HG02970 (cell line): Measurements from ENCODE around the gene CRNN.

Source experiments
- ATAC-seq: cut with Tn5 transposase; IDR thresholded peaks from one replicate; pipeline ENCODE4 v1.9.1; 2021; ENCODE audit warnings: mild to moderate bottlenecking, moderate library complexity, moderate number of reproducible peaks; ENCODE audit not compliant: unreplicated experiment, low FRiP score

Gene CRNN

DNA sequence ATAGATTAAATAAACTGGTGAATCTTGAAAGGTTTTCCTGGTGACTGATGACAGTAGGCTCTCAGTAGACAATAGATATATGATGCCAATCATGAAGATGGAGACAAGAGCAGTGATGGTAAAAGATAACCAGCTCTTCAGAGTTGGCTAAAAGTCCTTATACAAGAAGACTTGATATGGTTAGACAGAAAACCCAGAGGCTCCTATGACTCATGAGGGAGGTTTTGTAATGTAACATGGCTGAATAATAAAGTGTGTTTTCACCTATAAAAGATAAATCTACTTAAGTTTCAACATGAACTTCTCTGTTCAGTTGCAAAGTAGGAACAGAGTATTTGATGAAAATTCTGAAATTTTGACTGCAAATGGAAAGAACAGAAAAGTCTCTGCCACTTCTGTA, 12.7 kb upstream of the CRNN start:
- ATAC-seq: no peak

DNA sequence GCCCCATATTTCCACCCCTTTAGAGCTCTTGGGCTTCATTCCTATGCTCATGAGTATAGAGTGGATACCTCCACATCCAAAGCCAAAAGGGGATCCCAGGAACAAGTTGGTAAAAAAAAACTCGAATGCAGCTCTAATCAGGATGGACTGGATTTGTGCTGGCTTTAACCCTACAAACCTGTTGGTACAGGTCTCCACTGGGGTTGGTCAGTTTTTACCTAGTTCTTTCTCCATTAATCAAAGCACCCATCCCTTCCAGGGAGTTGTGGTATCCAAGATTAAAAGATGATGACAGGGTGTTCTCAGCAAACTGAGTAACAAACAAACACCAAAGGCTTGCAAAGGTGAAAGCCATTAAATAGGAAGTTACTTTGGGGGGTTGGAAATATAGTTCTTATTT, 5.9 kb upstream of the CRNN start:
- ATAC-seq: no peak

DNA sequence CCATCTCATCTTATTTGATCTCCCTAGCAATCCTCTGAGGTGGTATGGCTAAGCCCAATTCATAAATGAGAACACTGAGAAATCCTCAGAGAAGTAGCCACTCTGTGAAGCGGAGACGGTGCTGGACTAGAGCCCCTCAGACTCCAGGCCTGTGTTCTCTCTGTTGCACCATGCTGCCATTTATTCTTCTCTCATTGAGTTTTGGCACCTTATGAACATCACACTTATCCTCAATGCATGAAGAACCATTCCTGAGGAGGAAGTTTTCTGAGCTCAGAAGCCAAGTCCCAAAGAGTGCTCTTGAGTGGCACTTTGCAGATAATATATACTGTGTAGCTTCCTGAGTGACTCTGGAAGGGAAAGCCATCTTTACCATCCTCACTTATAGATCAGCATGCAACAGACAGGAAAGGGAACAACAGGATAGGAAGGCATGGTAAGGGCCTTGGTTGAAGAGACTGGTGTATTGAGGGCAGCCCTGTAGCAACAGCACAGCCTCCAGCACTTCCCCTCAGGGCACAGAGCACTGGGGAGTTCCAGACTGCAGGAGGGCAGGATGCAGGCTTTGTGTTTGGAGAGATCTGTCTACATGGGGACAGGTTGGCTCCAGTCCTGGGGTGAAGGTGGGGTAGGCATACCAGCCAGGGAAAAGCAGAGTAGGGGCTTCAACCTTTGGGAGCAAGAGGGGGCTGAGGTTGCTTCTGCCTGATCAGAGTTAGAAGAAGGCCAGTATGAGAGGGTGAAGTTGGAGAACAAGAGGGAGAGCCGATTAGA, 1.6 kb upstream of the CRNN start:
- ATAC-seq: no peak

DNA sequence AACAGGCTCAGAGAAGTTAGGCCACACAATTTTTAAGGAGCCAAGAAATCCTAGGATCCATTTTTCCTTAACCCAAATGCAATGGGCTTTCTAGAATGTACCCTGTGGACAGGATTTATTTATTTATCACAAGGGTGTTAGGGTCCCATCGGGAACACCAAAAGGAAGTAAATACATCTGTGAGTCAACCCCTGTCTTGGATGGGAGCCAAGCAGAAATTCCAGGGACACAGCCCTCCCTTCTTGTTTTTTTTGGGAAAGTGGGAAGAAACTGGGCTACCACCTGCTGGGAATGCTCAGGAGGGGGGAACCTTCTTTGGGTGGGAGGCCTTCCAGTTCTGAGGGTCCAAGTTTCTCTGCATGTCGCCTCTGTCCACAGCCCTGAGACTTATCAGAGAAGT, 1.3 kb downstream of the CRNN start:
- ATAC-seq: no peak

DNA sequence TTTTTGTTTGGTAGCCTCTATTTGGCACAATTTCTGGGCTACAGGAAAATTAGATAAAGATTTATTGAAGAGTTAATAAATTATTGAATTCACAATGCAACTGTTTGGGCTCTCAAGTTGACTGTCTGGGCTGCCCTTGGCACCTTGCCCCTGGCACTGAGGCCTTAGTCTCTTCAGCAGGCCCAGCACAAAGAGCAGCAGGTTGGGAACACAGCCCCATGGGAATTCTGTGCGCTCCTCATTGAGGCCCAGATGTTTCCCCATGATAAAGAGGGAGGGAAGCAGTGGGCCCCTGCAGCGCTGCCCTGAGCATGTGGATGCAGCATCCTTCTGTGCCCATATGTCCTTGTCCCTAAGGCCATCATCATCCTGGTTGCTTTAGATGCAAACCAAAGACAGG, 2.9 kb downstream of the CRNN start:
- no peak for ATAC-seq

DNA sequence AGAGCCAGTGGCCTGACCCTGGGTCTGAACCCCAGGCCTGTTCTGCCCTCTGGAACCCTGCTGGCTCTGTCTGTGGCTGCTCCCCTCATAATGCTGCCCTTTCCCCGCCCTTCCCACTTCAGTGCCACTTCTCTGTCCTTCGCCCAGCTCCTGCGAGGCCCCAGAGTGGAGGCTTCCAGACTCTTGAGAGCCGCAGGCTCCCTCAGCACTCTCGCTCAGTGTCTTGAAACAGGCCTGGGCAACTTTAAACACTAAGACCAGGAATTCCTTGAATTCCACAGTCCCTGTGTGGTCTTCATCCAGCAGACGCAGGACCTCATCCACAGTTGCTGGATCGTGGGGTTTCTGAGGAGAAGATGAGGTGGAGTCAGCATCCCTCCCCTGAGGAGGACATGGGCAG, 3.5 kb downstream of the CRNN start:
- ATAC-seq: no peak

DNA sequence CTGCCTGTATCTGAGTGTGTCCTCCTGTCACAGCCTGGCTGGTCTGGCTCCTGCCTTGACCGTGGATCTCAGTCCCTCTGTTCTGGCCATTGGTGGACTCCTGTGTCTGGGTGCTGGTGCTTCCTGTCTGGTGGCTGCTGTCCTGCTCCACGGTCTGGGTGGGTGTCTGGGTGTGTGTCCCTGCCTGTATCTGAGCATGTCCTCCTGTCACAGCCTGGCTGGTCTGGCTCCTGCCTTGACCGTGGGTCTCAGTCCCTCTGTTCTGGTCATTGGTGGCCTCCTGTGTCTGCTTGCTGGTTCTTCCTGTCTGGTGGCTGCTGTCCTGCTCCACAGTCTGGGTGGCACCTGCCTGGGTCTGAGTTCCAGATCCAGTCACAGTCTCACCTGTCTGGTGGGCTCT, 4.0 kb downstream of the CRNN start:
- ATAC-seq: no peak

DNA sequence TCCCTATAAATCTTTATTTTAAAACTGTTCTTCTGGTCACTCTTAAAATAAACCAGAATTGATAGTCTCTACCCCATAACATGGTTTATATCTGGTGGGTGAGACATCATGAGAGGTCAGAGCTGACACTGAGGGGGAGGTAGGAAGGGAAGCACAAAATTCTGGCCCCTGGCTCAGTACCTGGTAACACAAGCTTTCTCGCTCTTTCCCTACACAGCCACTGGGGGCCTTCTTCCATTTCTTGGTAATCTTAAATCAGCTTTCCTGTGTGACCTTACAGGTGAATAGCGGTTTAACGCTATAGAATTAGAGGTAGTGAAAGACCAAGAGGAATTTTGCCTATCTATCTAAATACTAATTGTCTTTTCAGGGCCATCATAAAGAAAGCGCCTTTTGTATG, 5.4 kb downstream of the CRNN start:
- ATAC-seq: no peak

DNA sequence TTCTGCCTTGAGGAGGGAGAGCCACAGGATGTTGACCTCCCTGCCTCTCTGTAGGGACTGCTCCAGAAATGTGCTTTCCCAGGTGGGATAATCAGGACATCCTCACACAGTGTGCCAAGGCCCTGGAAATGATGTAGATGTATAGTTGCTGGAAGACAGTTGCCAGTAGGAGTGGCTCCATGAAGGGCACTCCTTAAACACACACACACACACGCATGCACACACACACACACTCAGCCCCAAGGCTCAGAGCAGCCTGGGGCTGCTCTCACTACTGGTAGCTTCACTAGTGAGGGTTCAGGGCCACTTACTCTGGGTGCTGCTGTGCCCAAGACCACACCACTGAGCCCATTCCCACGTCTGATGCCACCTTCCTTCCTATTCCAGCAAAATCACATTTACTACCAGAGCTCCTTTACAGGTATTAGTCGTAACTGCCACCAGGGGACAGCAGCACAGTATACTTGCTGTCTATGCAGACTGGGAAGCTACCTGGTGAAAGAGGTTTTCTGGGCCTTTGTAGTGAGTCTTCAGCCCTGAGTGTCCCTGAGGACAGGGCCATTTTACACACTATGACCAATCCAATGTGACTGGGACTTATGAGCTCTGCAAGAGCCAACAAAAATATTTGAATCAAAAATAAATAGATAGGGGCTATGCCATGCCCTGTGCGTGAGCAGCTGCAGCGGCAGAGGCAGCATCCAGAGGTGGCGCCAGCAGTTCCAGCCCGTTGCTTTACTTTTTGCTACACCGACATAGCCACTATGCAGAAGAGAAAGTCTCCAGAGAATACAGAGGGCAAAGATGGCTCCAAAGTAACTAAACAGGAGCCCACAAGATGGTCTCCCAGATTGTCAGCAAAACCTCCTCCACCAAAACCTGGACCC, 15.0 kb downstream of the CRNN start:
- ATAC-seq: no peak

DNA sequence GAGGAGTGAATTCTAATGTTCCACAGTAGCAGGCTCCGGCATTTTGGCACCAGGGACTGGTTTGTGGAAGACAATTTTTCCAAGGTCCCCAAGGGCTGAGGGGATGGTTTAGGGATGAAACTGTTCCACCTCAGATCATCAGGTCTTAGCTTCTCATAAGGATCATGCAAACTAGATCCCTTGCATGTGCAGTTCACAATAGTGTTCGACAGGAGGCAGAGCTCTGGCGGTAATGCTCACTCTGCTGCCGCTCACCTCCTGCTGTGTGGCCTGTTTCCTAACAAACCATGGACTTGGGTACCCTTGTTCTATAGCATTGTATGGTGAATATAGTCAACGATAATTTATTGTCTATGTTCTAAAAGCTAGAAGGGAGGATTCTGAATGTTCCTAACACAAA, 16.6 kb downstream of the CRNN start:
- ATAC-seq: no peak

DNA sequence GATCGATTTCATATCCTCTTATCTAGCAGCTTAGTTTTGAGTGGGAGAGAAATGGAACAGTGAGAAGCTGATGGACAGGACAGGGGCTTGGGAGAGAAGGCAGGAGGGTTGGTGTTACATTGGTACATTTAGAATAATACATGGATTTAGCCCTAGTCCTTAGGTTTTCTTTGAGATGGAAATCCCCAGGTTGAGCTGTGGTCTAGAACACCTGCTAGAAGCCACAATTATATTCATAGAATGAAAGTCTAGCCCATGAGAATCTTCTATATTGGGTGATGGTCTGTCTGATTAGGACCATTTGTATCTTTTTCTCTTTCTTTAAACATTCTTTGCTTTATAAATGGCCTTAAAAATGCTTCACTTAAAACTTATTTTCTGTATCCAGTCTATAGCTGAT, 19.9 kb downstream of the CRNN start:
- ATAC-seq: no peak

DNA sequence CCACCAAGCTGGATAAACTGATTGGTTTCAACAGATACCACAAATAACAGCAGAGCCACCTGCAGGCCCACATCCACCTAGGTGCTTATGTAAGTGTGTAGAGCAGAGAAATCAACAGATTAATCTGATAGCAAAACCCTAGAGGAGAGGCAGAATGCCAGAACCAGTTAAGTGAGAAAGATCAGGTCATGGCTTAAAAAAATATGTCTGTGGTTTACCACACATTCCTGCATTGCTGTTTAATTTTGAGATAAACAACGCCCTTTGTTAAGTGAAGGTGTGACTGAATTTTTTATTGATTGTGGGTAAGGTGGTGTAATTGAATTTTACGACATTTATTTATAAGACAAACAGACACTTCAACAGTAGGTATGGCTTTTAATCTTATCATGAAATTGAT, 21.2 kb downstream of the CRNN start:
- no peak for ATAC-seq

DNA sequence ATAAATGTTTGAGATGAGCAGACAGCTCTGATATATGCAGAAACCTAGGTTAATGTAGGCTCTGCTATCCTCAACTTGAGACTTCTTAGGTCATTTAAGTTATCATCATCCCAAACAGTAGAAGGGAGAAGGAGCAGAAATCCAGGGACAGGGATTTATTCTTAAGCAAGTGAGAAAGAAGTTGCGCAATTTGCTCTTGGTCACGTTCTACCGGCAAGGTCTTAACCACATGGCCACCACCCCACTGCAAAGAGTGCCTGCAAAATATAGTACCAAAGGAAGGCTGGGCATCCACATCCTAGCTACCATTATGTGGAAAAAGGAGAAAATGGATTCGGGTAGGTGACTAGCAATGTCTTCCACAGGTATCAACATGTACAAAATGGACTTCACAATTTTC, 25.2 kb downstream of the CRNN start:
- ATAC-seq: no peak

DNA sequence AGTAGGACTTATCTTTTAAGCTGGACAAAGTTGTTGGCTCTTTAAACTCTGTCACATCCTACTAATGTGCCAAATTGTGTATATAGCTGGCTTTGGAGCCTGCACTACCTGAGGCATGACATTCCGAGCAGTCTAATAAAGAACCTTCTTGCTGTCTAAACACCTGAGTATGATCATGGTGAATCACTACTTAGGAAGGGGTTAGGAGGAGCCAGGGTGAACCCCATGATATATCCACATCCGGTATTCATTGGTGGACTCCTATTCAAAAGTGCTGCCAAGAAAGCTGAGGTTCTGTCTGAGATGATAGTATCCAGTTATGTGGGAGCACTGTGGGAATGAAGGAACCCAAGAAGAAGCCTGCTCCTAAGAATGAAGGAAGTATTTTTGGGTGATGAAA, 27.1 kb downstream of the CRNN start:
- ATAC-seq: no peak

DNA sequence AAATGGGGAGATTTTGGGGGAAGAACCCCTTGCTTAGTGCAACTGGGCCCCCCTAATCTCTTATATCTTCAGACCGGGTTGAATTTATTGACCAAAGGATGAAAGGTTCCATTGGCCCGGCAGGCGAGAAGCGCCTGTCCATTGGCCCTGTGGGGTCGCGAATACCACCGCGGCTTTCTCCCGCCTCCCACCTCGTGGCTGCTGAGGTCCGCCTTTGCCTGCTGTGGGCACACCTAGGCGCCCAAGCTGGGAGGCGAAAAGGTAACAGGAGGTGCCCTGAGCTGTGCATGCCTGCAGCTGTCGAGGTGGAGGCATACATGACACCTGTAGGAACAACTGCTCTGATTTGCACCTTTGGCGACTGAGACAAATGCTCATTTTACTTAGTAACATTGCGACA, 33.1 kb downstream of the CRNN start:
- ATAC-seq: no peak

DNA sequence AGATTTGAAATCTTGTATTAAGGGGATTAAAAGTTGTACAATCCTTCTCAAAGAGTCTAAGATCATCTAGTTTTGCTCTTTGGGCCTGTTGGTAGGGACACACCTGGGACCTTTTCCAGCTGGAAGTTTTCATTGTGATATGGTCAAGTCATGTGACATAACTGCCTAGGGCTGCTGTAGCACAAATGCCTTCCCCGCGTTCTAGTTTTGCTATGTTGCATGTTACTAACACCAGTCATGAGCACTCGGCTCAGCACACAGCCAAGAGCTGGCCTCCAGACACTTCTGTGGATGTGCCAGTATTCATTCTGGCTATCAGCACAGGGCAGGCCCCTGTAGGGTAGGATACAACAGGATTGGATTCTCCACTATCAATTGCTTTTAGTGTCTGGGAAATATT, 39.6 kb downstream of the CRNN start:
- no peak for ATAC-seq

DNA sequence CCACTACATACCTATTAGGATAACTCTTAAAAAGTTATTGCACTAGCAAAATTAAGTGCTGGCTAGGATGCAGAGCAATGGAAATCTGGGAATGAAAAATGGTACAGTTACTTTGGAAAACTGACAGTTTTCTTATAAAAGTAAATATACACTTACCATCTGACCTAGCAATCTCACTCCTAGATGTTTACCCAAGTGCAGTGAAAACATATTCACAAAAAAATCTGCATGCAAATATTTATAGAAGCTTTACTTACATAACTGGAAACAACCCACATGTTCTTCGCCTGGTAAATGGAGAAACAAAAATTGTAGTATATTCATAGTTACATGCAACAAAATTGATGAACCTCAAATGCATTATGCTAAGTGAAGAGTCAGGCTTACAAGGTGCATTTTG, 41.4 kb downstream of the CRNN start:
- ATAC-seq: no peak

DNA sequence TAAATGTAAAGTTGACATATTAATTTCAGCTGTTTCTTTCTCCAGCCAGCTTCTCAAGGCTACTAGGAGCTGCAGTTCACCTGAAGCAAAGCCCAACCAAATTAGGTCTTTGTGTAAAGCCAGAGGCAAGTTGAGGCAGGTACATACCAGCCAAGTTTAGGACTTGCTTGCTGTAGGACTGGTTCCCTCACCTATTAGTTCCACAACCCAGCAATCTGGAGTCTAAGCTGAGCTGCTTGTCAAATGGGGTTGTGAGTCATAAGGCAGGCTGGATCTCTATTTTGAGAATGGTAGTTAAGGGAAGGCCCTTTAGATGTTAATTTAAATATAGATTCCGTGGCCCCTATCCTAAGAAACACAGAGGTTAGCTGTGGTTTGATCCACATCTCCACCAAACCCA, 46.6 kb downstream of the CRNN start:
- ATAC-seq: no peak

DNA sequence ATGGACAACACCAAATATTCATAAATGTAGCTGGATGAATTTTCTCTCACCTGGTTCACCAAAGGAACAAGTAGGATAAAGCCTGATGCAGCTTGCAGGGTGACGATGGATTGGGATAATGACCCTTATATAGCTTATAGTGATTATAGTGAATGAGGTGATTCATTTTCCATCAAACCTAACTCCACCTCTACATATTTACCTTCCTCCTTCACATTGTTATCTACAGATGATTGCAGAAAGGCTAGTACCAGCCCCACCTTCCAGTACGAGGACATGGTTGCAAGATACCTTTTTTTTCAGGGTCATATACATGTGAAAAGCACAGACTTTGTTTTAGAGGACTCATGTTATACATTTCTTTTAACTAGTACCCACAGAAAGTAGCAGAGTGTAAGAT, 54.2 kb downstream of the CRNN start, which contains the start of gene FLG2:
Gene FLG2, minus strand, starts transcription at position 101 of the 400 bp plus-strand sequence. CDS start 1,122 bp downstream, outside the sequence.
- ATAC-seq: no peak
